A549 (cell line): ENCODE data around the gene IQCF2. TPM values are rescaled to one million over a fixed set of nuclear protein-coding genes. Genes with fewer than 3 reads are reported as not detected.

Source experiments
- ATAC-seq, 2 experiments: fragments of 200-7000 bp in 1 of 2; fragments of >200 bp in 1 of 2; cut with Nextera tagmentation in 1 of 2; cut with Tn5 transposase in 1 of 2; 3 replicates each; pipeline versions ENCODE4 v1.8.0 to v1.9.1; 2018 to 2020; ENCODE audit warnings: mild to moderate bottlenecking in 1 of 2, moderate library complexity in 1 of 2
- CTCF ChIA-PET: fragments of 300-600 bp; sonication (Branson Sonifier 250); formaldehyde crosslinking; extraction: SDS; loops from one replicate; lab custom pipeline; 2021; ENCODE audit warnings: antibody characterized with exemption, inconsistent platforms; lab: Yijun Ruan, JAX
- POLR2A ChIA-PET: fragments of 350-600 bp; formaldehyde crosslinking; extraction: SDS; loops from one replicate; lab custom pipeline; 2021; ENCODE audit warnings: antibody characterized with exemption, inconsistent platforms; lab: Yijun Ruan, JAX
- DNase-seq, 2 experiments: peaks; one replicate each; pipeline versions ENCODE4 v3.0.0 to v3.0.0-alpha.2; 2011 to 2016; ENCODE audit warnings: low read depth in 1 of 2, low spot score in 1 of 2
- FAIRE-seq: peaks from 2 replicates; lab custom pipeline; 2011; peaks lifted over from hg19 to GRCh38; lab: Jason Lieb, UNC
- H3K27ac ChIP-seq, 2 experiments: fragments of >200 bp; sonication (Bioruptor Twin); formaldehyde crosslinking; 3 replicates each; pipeline ENCODE4 v1.5.1; 2016 to 2017
- H3K4me1 ChIP-seq: fragments of >200 bp; sonication (Bioruptor Twin); formaldehyde crosslinking; 3 replicates; pipeline ENCODE4 v1.6.1; 2016
- H3K4me2 ChIP-seq: fragments of >200 bp; sonication (Bioruptor Twin); formaldehyde crosslinking; 3 replicates; pipeline ENCODE4 v1.6.1; 2016
- H3K4me3 ChIP-seq: fragments of >200 bp; sonication (Bioruptor Twin); formaldehyde crosslinking; 3 replicates; pipeline ENCODE4 v1.5.1; 2016
- H3K9me3 ChIP-seq: fragments of >200 bp; sonication (Bioruptor Twin); formaldehyde crosslinking; 3 replicates; pipeline ENCODE4 v1.6.1; 2016
- CBX2 ChIP-seq: fragments of 200-600 bp; sonication (generic); IDR thresholded peaks from 2 replicates; pipeline ENCODE4 v1.6.1; 2016; ENCODE audit warnings: low read depth, mild to moderate bottlenecking, borderline replicate concordance
- CBX8 ChIP-seq: fragments of 200-600 bp; sonication (generic); IDR thresholded peaks from 2 replicates; pipeline ENCODE4 v1.6.1; 2016
- CHD2 ChIP-seq: fragments of 150-350 bp; IDR thresholded peaks from 2 replicates; pipeline ENCODE4 v1.6.1; 2014; ENCODE audit warnings: low read length; ENCODE audit not compliant: partially characterized antibody
- CHD4 ChIP-seq: fragments of 200-600 bp; sonication (generic); IDR thresholded peaks from 2 replicates; pipeline ENCODE4 v1.6.1; 2016; ENCODE audit warnings: antibody characterized with exemption, mild to moderate bottlenecking, borderline replicate concordance
- EHF ChIP-seq: fragments of 250-450 bp; sonication (Bioruptor Pico); IDR thresholded peaks from 2 replicates; pipeline ENCODE4 v1.5.0; 2020; ENCODE audit warnings: mild to moderate bottlenecking
- FOSL2 ChIP-seq, 2 experiments: fragments of 450-650 bp in 1 of 2; fragments of >200 bp in 1 of 2; sonication (Bioruptor Twin) in 1 of 2; formaldehyde crosslinking; IDR thresholded peaks; 2 replicates each; pipeline versions ENCODE4 v1.5.0 to v1.6.1; 2016 to 2020; ENCODE audit warnings: mild to moderate bottlenecking in 1 of 2, moderate library complexity in 1 of 2
- FOXS1 ChIP-seq: fragments of 250-450 bp; sonication (Bioruptor Pico); IDR thresholded peaks from 2 replicates; pipeline ENCODE4 v1.5.0; 2020; ENCODE audit warnings: mild to moderate bottlenecking, moderate library complexity
- HDAC2 ChIP-seq: fragments of 200-600 bp; sonication (generic); IDR thresholded peaks from 2 replicates; pipeline ENCODE4 v1.6.1; 2016
- HEYL ChIP-seq: fragments of 250-450 bp; sonication (Bioruptor Pico); IDR thresholded peaks from 2 replicates; pipeline ENCODE4 v1.8.0; 2021; ENCODE audit warnings: mild to moderate bottlenecking, moderate library complexity
- JUN ChIP-seq, 2 experiments: fragments of >200 bp; sonication (Bioruptor Twin); formaldehyde crosslinking; IDR thresholded peaks; 2 replicates in 1 of 2; 3 replicates in 1 of 2; pipeline ENCODE4 v1.6.1; 2016 to 2017
- KDM1A ChIP-seq: fragments of 200-600 bp; sonication (generic); IDR thresholded peaks from 2 replicates; pipeline ENCODE4 v1.6.1; 2016; ENCODE audit warnings: low read depth, mild to moderate bottlenecking
- NPAS2 ChIP-seq: fragments of 250-450 bp; sonication (Bioruptor Pico); IDR thresholded peaks from 2 replicates; pipeline ENCODE4 v1.8.0; 2022; ENCODE audit warnings: mild to moderate bottlenecking, moderate library complexity, borderline replicate concordance
- NR3C1 ChIP-seq: fragments of >200 bp; sonication (Bioruptor Twin); formaldehyde crosslinking; IDR thresholded peaks from 3 replicates; pipeline ENCODE4 v1.6.1; 2017
- WGBS: methylation state at CpG from one replicate; pipeline ENCODE4 v1.1.6; 2017; ENCODE audit errors: missing lambda C conversion rate; 5-methylcytosine and 5-hydroxymethylcytosine counted together
- polyA plus RNA-seq, 4 experiments: library from polyadenylated mRNA; depleted of rRNA in 3 of 4; stranded (reverse); fragments of >200 nt; fragmentation: RNase III in 1 of 4; extraction: RNeasy Plus Mini Kit Qiagen cat#74134 plus additional on column Dnase treatment in 1 of 4; gene quantifications; 2 replicates in 3 of 4; 3 replicates in 1 of 4; pipeline ENCODE4 v1.2.3, GENCODE V29; 2011 to 2017
- TF ChIP-seq, protein P1 (sequence below): IDR thresholded peaks from 2 replicates; pipeline ENCODE4 v1.6.1; 2012
- TF ChIP-seq, protein P2 (sequence below): fragments of 250-450 bp; sonication (Bioruptor Pico); IDR thresholded peaks from 2 replicates; pipeline ENCODE4 v1.5.0; 2020; ENCODE audit warnings: low read depth, mild to moderate bottlenecking, moderate library complexity
- TF ChIP-seq, protein P3 (sequence below): IDR thresholded peaks from 2 replicates; pipeline ENCODE4 v1.6.1; 2012
- TF ChIP-seq, protein P4 (sequence below): fragments of >200 bp; sonication (Bioruptor Twin); formaldehyde crosslinking; IDR thresholded peaks from 3 replicates; pipeline ENCODE4 v1.6.1; 2016
- TF ChIP-seq, protein P5 (sequence below): fragments of 450-650 bp; IDR thresholded peaks from 2 replicates; pipeline ENCODE4 v1.6.1; 2014; ENCODE audit warnings: antibody characterized with exemption

Gene IQCF2
- polyA plus RNA-seq, 2 of the 4 experiments (the other 2 are of a cell fraction) = not detected

DNA sequence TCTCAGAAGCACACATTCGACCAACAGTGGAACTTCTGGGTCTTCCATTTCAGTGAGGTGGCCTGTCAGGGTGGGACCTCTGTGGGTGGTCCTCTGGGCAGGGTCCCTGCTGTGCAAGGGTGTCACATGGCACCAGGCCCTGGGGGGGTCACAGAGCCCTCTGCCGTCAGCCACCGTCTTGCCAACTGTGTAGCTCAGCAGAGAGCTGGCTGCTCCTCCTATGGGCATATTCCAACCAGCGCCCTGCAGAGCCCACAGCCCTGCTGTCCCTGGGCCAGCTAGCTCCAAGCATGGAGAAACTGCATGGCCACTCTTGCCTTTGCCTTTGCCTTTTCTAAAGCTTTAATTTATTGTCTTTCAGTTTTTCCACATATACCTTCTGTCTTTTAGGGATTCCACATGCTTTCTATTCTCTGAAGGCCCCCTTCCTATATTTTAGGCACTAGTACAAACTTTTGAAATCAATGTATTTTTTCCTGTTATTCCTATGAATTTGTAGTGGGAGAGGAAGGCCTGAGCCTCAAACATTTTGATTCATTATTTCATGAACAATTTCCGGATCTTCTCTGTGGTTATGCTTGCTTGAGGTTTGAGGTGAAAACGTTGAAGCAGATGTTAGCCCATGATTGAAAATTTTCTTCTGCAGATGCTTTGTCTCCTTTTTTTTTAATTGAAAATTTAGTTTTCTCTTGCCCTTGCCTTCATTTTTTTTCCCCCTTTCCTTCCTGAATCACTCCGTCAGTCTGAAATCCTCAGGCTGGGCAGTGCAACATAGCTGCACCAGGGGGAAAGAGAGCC, 30.0 kb downstream of the IQCF2 start:
- WGBS = 42% methylated on average over 7 of the region's 7 CpGs
- DNase-seq = no peak
- FAIRE-seq = no peak
- H3K4me1 ChIP-seq = no peaks in the 10 kb centered on the region
- no peak overlapping the region for H3K27ac ChIP-seq
- CTCF ChIA-PET = interaction anchor here (1.1 kb wide), 1 partner anchor 1349 kb away, joined by 3 read pairs; no protein-coding TSS in a partner anchor
- no peak overlapping the region for H3K4me2 ChIP-seq
- no peak for ATAC-seq
- no peaks in the 10 kb centered on the region for H3K9me3 ChIP-seq
- POLR2A ChIA-PET = no interaction called here
- H3K4me3 ChIP-seq = no peak overlapping the region
- TF ChIP-seq JUN (IDR thresholded peaks at IDR 0.05) (no peak), CHD2 (no peak), FOSL2 (IDR thresholded peaks at IDR 0.05) (no peak), FOSL2 (CRISPR knock-in tag; IDR thresholded peaks at IDR 0.05) (no peak), FOXS1 (no peak)
- TF ChIP-seq, protein P1, sequence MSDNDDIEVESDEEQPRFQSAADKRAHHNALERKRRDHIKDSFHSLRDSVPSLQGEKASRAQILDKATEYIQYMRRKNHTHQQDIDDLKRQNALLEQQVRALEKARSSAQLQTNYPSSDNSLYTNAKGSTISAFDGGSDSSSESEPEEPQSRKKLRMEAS = no peak
- TF ChIP-seq, protein P2, sequence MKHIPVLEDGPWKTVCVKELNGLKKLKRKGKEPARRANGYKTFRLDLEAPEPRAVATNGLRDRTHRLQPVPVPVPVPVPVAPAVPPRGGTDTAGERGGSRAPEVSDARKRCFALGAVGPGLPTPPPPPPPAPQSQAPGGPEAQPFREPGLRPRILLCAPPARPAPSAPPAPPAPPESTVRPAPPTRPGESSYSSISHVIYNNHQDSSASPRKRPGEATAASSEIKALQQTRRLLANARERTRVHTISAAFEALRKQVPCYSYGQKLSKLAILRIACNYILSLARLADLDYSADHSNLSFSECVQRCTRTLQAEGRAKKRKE = no peak

DNA sequence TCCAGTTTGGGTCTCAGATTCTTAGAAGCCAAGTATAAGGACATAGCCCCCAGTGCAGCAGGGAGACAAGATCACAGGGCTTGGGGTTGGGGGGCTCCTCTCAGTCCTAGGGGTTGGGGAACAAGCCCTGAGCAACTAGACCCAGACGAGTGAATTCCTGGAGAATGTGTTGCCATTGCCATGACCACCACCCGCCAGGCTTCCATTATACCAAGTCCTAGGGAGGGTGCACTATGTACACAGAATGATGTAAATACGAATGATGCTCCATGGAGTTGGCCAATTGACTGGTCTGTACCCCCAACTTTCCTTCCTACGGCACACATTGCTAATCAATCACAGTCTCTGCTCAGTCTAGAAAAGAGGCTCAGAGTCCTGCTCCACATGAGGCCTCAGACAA, 33.0 kb downstream of the IQCF2 start:
- Histone ChIP-seq H3K9me3 (no peaks in the 10 kb centered on the region), H3K4me2 (no peak overlapping the region), H3K4me3 (no peak overlapping the region), H3K27ac (no peak overlapping the region), H3K4me1 (no peaks in the 10 kb centered on the region)
- 40% methylated on average over 4 of the region's 4 CpGs for WGBS
- DNase-seq = no peak
- POLR2A ChIA-PET = no interaction called here
- CTCF ChIA-PET = interaction anchor here (0.6 kb wide), 1 partner anchor 28 kb away, joined by 3 read pairs; no protein-coding TSS in a partner anchor
- FAIRE-seq = no peak
- no peak for ATAC-seq
- TF ChIP-seq FOSL2 (IDR thresholded peaks at IDR 0.05) = no peak
- no peak for TF ChIP-seq FOSL2 (CRISPR knock-in tag; IDR thresholded peaks at IDR 0.05)
- TF ChIP-seq NPAS2 (CRISPR knock-in tag) = no peak
- TF ChIP-seq, protein P3, sequence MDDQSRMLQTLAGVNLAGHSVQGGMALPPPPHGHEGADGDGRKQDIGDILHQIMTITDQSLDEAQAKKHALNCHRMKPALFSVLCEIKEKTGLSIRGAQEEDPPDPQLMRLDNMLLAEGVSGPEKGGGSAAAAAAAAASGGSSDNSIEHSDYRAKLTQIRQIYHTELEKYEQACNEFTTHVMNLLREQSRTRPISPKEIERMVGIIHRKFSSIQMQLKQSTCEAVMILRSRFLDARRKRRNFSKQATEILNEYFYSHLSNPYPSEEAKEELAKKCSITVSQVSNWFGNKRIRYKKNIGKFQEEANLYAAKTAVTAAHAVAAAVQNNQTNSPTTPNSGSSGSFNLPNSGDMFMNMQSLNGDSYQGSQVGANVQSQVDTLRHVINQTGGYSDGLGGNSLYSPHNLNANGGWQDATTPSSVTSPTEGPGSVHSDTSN = no peak
- no peak for TF ChIP-seq CBX2
- no peak for TF ChIP-seq NR3C1
- TF ChIP-seq KDM1A = no peak
- TF ChIP-seq CHD2 = no peak
- TF ChIP-seq, protein P4, sequence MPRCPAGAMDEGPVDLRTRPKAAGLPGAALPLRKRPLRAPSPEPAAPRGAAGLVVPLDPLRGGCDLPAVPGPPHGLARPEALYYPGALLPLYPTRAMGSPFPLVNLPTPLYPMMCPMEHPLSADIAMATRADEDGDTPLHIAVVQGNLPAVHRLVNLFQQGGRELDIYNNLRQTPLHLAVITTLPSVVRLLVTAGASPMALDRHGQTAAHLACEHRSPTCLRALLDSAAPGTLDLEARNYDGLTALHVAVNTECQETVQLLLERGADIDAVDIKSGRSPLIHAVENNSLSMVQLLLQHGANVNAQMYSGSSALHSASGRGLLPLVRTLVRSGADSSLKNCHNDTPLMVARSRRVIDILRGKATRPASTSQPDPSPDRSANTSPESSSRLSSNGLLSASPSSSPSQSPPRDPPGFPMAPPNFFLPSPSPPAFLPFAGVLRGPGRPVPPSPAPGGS = no peak
- TF ChIP-seq, all 56 proteins: peak for 0

DNA sequence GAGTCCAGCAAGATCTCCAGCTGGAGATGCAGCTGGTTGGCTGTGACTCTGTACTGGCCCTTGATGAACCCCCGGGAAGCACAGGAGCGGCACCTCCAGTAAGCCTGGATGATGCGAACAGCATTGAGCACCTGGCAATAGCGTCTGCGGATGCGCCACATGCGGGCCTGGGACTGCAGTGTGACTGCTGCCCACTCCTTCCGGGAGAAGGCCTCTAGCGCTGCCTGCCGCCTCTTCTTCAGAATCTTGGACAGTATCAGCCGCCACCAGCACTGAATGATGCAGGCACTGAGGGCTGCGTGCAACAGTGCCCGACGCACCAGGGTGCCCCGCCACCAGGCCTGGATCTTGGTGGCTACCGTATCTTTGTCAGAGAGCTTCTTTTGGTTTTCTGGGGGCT, 33.5 kb downstream of the IQCF2 start:
- CTCF ChIA-PET = no interaction called here
- Histone ChIP-seq H3K4me2 (no peak overlapping the region), H3K9me3 (no peaks in the 10 kb centered on the region), H3K4me3 (no peak overlapping the region), H3K27ac (no peak overlapping the region)
- no peak for FAIRE-seq
- no peak for DNase-seq
- TF ChIP-seq, protein P5, sequence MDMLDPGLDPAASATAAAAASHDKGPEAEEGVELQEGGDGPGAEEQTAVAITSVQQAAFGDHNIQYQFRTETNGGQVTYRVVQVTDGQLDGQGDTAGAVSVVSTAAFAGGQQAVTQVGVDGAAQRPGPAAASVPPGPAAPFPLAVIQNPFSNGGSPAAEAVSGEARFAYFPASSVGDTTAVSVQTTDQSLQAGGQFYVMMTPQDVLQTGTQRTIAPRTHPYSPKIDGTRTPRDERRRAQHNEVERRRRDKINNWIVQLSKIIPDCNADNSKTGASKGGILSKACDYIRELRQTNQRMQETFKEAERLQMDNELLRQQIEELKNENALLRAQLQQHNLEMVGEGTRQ = no peak
- no peak for TF ChIP-seq HEYL (CRISPR knock-in tag)
- no peak for TF ChIP-seq CBX8
- TF ChIP-seq HDAC2 = no peak
- TF ChIP-seq CHD4 = no peak
- TF ChIP-seq EHF = no peak
- TF ChIP-seq JUN (IDR thresholded peaks at IDR 0.05) = no peak
- TF ChIP-seq, all 56 proteins: peak for 0
- 80% methylated on average over 1 of the region's 16 CpGs for WGBS
- POLR2A ChIA-PET = no interaction called here
- no peaks in the 10 kb centered on the region for H3K4me1 ChIP-seq
- no peak for ATAC-seq
